Colon (tissue), 2 donors: Measurements from ENCODE around the gene RIOK3.

ENCODE experiments used
- FAIRE-seq: peaks from 2 replicates; lab custom pipeline; 2012; peaks lifted over from hg19 to GRCh38; lab: Jason Lieb, UNC
- donor health status: control.
- donor health status: control.

The RIOK3 gene

DNA sequence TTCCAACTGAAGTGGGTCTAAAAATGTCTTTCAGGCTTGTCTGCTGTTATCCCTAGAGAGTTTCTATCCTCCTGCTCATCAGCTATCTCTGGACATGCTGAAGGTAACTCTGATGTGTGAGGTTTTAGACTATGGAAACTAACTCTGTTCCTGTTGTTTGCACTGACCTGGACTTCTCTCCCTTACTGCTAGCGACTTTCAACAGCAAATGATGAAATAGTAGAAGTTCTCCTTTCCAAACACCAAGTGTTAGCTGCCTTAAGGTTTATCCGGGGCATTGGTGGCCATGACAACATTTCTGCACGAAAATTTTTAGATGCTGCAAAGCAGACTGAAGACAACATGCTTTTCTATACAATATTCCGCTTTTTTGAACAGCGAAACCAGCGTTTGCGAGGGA lies 77.1 kb downstream of the RIOK3 start:
- FAIRE-seq, result no peak

GRCh38 chr18:23531912-23532311 lies 78.8 kb downstream of the RIOK3 start:
- FAIRE-seq, result no peak
